SK-N-MC (cell line): ENCODE measurements around the gene MX1.

Experiments
- EZH2 ChIP-seq: fragments of 200-600 bp; sonication (generic); IDR thresholded peaks from one replicate; pipeline ENCODE4 v1.6.1; 2017; ENCODE audit warnings: antibody characterized with exemption
- POLR2AphosphoS5 ChIP-seq: IDR thresholded peaks from 2 replicates; pipeline ENCODE4 v1.6.1; 2012; ENCODE audit warnings: mild to moderate bottlenecking, low read depth, low read length, borderline replicate concordance

GRCh38 chr21:41487082-41487481 is 61.0 kb downstream of the MX1 start:
- TF ChIP-seq POLR2AphosphoS5: no peak
- TF ChIP-seq EZH2: no peak
